ENCODE data around the gene CCDC92.

DNA sequence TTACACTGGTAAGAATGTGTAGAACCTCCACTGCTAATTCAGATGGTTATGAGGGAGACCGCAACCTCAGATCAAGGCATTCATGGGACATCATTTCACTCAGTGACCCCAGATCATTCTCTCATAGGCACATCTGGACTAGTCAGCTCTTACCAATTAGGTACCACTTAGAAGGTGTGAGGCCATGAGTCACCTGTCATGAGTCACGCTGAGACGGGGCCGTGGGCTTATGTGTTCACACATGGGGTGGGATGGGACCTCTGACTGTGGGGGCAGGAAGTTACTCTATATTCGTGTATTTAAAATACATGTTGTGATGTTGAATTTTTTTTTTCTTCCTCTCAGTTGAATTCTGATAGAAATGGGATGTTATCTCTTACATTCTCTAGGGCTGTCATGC lies 55.9 kb downstream of the CCDC92 start:
- TF ChIP-seq, protein P1, sequence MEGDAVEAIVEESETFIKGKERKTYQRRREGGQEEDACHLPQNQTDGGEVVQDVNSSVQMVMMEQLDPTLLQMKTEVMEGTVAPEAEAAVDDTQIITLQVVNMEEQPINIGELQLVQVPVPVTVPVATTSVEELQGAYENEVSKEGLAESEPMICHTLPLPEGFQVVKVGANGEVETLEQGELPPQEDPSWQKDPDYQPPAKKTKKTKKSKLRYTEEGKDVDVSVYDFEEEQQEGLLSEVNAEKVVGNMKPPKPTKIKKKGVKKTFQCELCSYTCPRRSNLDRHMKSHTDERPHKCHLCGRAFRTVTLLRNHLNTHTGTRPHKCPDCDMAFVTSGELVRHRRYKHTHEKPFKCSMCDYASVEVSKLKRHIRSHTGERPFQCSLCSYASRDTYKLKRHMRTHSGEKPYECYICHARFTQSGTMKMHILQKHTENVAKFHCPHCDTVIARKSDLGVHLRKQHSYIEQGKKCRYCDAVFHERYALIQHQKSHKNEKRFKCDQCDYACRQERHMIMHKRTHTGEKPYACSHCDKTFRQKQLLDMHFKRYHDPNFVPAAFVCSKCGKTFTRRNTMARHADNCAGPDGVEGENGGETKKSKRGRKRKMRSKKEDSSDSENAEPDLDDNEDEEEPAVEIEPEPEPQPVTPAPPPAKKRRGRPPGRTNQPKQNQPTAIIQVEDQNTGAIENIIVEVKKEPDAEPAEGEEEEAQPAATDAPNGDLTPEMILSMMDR (IDR thresholded peaks at IDR 0.05; ENCODE audit: low read depth, low read length, poor library complexity, severe bottlenecking) = no peak
- no peak for TF ChIP-seq EZH2phosphoT487 (IDR thresholded peaks at IDR 0.05; ENCODE audit: borderline replicate concordance, low read length)
